Regular cardiac myocyte (primary cell): ENCODE results near the gene CHD5. TPM values are rescaled to one million over a fixed set of nuclear protein-coding genes. Genes with fewer than 3 reads are reported as not detected.

Experiments
- total RNA-seq: library from RNA; depleted of rRNA; stranded (reverse); fragments of >200 nt; gene quantifications from 2 replicates; pipeline ENCODE4 v1.2.3, GENCODE V29; 2014

The CHD5 gene
- under 0.01 TPM in 2 replicates for total RNA-seq

DNA sequence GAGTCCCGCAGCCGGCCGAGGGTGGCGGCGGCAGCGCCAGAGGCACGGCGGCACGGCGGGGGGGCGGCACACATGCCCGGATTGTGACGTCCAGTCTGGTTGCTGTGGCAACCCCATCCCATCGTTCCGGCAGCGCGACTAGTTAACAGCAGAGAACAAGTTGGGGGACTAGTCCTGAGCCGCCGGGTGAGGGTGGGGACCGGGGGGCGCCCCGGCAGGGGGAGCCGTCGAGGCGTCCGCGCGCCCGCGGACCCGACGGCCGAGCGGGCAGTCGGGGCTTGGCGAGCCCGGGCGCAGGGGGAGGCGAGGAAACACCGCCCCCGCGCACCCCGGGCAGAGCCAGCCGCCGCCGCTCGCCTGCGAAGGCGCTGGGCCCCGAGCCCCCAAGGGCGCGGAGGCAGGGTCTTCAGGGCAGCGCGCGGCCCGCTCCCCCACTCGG is at the start of gene CHD5:
Gene CHD5, minus strand, starts transcription at position 54 of the 439 bp plus-strand sequence. CDS start 298 bp downstream, outside the sequence.

DNA sequence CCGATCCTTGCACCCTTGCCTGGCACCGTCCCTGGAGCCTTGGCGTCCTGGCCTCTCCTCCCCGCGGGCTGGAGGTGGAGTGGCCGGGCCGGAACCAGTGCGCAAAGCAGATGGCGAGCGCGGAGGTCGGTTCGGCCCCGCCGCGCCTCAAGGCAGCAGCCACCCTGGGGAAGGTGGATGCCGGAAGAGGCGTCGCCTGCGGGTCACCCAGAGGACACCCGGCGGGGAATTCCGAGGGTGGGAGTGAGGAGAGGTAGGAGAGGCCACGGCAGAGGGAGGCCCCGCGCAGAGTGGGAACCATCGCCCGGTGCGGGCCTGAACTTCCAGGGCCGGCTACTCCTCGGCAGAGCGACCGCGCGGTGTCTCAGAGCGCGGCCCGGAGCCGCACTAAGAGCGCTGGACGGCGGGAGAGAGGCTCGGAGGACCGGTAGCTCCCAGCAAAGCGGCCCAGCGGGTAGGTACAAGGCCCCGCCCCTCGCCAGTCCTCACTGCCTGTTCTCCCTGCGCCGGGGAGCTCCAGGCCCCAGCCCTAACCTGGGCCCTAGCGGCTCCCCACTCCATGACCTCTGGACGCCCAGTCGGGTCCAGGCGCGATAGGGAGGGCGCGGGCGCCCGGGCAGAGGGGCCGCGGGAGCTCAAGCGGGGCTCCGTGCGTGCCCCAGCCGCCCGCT is 25.9 kb upstream of the CHD5 start, which contains the start of gene RNF207:
Gene RNF207, plus strand, starts transcription at position 271 of the 671 bp plus-strand sequence. CDS start 417 bp downstream, outside the sequence.

DNA sequence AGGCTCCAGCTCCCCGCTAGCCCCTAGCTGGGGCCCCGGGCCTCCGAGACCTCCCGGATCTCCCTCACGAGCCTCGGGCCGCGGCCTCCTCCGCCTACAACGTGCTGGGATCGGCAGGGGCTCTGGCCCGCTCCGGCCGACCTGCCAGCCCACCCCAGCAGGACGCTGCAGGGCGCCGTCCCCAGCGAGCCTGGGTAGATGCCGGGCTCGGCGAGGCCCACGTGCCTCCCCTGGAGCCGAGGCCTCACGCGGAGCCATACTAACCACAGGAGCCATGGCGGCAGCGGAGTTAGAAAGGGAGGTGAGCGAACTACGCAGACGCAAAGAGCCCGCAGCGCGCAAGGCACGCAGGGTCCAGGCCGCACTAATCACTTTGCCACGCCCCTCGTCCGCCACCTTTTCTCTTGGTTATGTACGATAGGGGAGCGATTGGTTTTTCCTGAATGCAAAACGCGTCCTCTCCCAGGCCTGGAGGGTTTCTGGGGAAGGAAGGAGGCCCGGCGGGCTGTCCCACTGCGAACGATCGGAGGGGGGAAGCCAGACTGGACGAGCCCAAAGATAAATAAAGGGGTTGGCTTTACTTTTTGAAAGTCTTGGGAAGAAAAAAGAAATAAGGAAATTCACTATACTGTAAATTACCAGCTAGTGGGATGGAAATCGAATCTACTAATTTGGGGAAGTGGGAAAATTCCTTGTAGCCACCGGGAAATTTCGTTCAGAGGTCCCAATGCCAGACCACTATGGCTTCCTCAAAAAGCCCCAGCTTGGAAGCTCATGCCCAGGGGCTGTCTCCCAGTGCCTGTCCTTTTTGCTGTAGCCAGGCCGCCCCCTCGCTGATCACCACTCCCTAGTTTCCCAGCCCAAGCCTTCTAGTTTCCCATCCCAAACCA is 19.4 kb upstream of the CHD5 start, which contains the start of gene RPL22:
Gene RPL22, minus strand, starts transcription at position 298 of the 890 bp plus-strand sequence. Its CDS starts 22 bp downstream, at position 276.

Other genes with a start within 250 kb of the CHD5 start
- 3.7 and 6.1 TPM in 2 replicates for gene NPHP4, start 187.9 kb downstream of the CHD5 start, total RNA-seq
- 1.9 and 2.0 TPM in 2 replicates for gene KCNAB2, start 134.4 kb downstream of the CHD5 start, total RNA-seq
- 117 and 153 TPM in 2 replicates for gene RPL22, start 19.3 kb upstream of the CHD5 start, total RNA-seq
- 13.0 and 22.6 TPM in 2 replicates for gene RNF207, start 25.8 kb upstream of the CHD5 start, total RNA-seq
- gene ICMT, start 55.6 kb upstream of the CHD5 start, total RNA-seq = 112 TPM in 2 replicates
- gene HES3, start 63.9 kb upstream of the CHD5 start, total RNA-seq = not detected in 2 replicates
- gene GPR153, start 80.8 kb upstream of the CHD5 start, total RNA-seq = 2.1 and 2.8 TPM in 2 replicates
- 14.4 and 47.0 TPM in 2 replicates for gene ACOT7, start 213.4 kb upstream of the CHD5 start, total RNA-seq
- gene HES2, start 239.6 kb upstream of the CHD5 start, total RNA-seq = 0.77 and 0.85 TPM in 2 replicates
- gene ESPN, start 244.5 kb upstream of the CHD5 start, total RNA-seq = under 0.01 and 0.19 TPM in 2 replicates